RWPE1 (cell line): ENCODE data around the gene TRIP13.

Experiments
- CTCF ChIA-PET: fragments of 350-600 bp; sonication (Branson Sonifier 250); formaldehyde crosslinking; extraction: SDS; loops from one replicate; lab custom pipeline; 2021; lab: Yijun Ruan, JAX
- POLR2A ChIA-PET: fragments of 400-600 bp; formaldehyde crosslinking; extraction: SDS; loops from one replicate; lab custom pipeline; 2020; ENCODE audit warnings: antibody characterized with exemption; ENCODE audit not compliant: low non-redundant PET; lab: Yijun Ruan, JAX
- DNase-seq: peaks from one replicate; pipeline ENCODE4 v3.0.0; 2012; ENCODE audit warnings: low spot score
- H3K27ac ChIP-seq: fragments of 450-650 bp; 2 replicates; pipeline ENCODE4 v1.5.1; 2017
- TF ChIP-seq, protein P1 (sequence below): fragments of 450-650 bp; conservative IDR thresholded peaks from 2 replicates; pipeline ENCODE4 v1.5.1; 2017; ENCODE audit warnings: low read depth, mild to moderate bottlenecking

Gene TRIP13

GRCh38 chr5:961711-962240 is 69.1 kb downstream of the TRIP13 start:
- ChIA-PET POLR2A (no interaction called here), CTCF (no interaction called here)
- no peak overlapping the region for H3K27ac ChIP-seq
- TF ChIP-seq, protein P1, sequence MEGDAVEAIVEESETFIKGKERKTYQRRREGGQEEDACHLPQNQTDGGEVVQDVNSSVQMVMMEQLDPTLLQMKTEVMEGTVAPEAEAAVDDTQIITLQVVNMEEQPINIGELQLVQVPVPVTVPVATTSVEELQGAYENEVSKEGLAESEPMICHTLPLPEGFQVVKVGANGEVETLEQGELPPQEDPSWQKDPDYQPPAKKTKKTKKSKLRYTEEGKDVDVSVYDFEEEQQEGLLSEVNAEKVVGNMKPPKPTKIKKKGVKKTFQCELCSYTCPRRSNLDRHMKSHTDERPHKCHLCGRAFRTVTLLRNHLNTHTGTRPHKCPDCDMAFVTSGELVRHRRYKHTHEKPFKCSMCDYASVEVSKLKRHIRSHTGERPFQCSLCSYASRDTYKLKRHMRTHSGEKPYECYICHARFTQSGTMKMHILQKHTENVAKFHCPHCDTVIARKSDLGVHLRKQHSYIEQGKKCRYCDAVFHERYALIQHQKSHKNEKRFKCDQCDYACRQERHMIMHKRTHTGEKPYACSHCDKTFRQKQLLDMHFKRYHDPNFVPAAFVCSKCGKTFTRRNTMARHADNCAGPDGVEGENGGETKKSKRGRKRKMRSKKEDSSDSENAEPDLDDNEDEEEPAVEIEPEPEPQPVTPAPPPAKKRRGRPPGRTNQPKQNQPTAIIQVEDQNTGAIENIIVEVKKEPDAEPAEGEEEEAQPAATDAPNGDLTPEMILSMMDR: no peak
- no peak for DNase-seq

DNA sequence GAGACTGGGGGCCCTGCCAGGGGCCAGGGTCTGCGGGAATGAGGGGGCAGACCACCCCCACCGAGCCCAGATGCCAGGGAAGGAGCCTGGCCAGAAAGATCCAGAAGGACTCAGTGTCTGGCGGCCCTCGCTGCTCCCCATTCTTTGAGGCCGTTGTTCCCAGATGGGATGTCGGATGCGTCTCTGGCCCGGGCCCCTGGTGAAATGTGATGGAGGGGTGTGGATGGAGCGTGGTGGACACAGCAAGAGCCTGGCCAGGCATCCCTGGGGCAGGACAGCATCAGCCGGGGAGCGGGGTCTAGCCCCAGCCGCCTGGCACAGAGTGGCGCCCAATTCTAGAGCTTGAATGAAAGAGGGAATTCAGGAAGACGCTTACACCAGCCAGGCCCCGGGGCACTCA is 69.7 kb downstream of the TRIP13 start:
- H3K27ac ChIP-seq: no peak overlapping the region
- POLR2A ChIA-PET: no interaction called here
- DNase-seq: no peak

DNA sequence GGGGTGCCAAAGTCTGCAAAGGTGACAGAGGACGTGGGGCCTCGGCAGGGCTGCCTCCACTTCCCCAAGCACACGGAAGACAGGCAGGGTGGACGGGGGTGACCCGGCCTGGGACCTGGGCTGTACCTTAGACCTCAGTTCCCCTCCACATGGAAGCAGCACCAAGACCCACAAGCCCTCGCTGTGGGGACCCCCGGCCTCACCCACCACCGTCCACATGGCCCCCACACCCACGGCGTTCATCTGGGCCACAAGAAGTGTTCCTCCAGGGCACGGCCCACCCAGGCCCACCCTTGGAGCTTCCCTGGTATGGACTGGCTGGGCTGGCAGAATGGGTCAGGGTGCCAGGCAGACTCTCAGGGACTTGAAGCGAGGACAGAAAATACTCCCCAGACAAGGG is 70.1 kb downstream of the TRIP13 start:
- TF ChIP-seq, protein P1: no peak

More for the DNA sequence above, 69.7 kb downstream of the TRIP13 start:
- TF ChIP-seq, protein P1: no peak
- CTCF ChIA-PET: no interaction called here

GRCh38 chr5:963310-963672 is 70.6 kb downstream of the TRIP13 start:
- TF ChIP-seq, protein P1: no peak
- no peak for DNase-seq
- CTCF ChIA-PET: no interaction called here
- H3K27ac ChIP-seq: no peak overlapping the region
- POLR2A ChIA-PET: no interaction called here

More for the DNA sequence above, 70.1 kb downstream of the TRIP13 start:
- no peak for DNase-seq
- POLR2A ChIA-PET: no interaction called here
- H3K27ac ChIP-seq: no peak overlapping the region
- CTCF ChIA-PET: no interaction called here

DNA sequence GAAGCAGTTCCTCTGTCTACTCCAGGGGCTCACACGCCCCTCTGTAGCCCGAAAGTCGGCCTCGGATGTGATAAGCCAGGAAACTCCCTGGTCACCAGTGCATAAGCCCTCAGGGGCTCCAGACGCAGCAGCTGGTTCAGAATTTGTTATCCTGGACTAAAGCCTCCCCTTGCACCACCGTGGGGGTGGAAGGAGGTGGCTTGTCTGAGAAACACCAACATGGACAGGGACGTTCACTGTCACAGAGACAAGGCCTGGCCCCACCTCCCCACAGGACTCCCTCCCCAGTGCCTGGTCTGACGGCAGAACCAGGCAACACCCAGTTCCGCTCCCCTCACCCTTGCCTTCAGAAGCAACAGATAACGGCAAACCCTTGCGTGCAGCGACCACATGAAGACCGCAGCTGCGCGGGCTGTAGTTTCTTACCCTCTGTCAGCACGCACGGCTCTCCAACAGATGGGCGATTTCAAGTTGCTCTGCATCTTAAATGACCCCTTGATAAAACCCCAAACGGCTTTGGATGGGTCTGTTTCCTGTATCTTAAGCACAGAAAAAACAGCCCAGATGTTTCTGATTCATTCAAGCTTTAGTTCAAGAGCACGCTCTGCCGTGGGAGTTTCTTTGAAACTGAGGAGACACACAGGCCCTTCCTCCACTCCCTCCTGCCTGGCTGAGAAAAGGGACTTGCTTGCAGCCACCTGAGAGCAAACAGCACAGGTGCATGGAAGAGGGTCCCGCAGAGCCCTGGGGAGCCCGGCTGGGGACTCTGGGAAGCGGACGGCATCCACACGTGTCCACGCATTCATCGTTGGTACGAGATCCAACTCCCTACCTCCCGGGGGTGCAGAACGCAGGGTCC is 71.2 kb downstream of the TRIP13 start:
- H3K27ac ChIP-seq: no peak overlapping the region
- CTCF ChIA-PET: interaction anchor here (0.7 kb wide), 1 partner anchor 43 kb away, joined by 4 read pairs; no protein-coding TSS in a partner anchor
- TF ChIP-seq, protein P1: no peak
- no peak for DNase-seq
- POLR2A ChIA-PET: no interaction called here

GRCh38 chr5:964821-965220 is 72.1 kb downstream of the TRIP13 start:
- TF ChIP-seq, protein P1: no peak
- no peak overlapping the region for H3K27ac ChIP-seq
- POLR2A ChIA-PET: interaction anchor here (0.7 kb wide), 1 partner anchor 45 kb away, joined by 3 read pairs; no protein-coding TSS in a partner anchor
- CTCF ChIA-PET: no interaction called here
- DNase-seq: no peak
